Ovary (tissue), 9 donors: ENCODE results near the gene SMIM44. TPM values are rescaled to one million over a fixed set of nuclear protein-coding genes. Genes with fewer than 3 reads are reported as not detected.

ENCODE experiments used
- DNase-seq, 5 donors: peaks; one replicate each; pipeline ENCODE4 v3.0.0-alpha.2; 2019 to 2020
- H3K27ac ChIP-seq, 2 donors: fragments of 200-600 bp; one replicate each; pipeline versions ENCODE4 v1.5.1 to v1.8.0; 2019 to 2022
- H3K27me3 ChIP-seq: fragments of 200-600 bp; one replicate; pipeline ENCODE4 v1.8.0; 2022
- H3K36me3 ChIP-seq: fragments of 200-600 bp; sonication (generic); one replicate; pipeline ENCODE4 v1.5.1; 2019
- H3K4me1 ChIP-seq: one replicate; pipeline ENCODE4 v1.8.1; 2013; ENCODE audit warnings: mild to moderate bottlenecking, moderate library complexity; ENCODE audit not compliant: insufficient read depth
- H3K4me3 ChIP-seq: fragments of 200-600 bp; sonication (generic); one replicate; pipeline ENCODE4 v1.5.1; 2017
- H3K9me3 ChIP-seq, 2 donors: fragments of 200-600 bp in 1 of 2; sonication (generic) in 1 of 2; one replicate each; pipeline versions ENCODE4 v1.5.1 to v1.8.1; 2013 to 2019; ENCODE audit warnings: mild to moderate bottlenecking in 1 of 2, moderate library complexity in 1 of 2
- EP300 ChIP-seq: sonication (generic); formaldehyde crosslinking; IDR thresholded peaks from one replicate; pipeline ENCODE4 v1.6.1; 2017; ENCODE audit warnings: antibody characterized with exemption
- POLR2A ChIP-seq: fragments of 450-650 bp; IDR thresholded peaks from one replicate; pipeline ENCODE4 v1.6.1; 2017; ENCODE audit warnings: antibody characterized with exemption, mild to moderate bottlenecking, moderate library complexity
- WGBS, 3 donors: extraction: QIAGEN DNeasy Blood & Tissue Kit in 1 of 3; methylation state at CpG; one replicate each; pipeline versions ENCODE4 v1.1.5 to v1.1.7; 2013 to 2017; 5-methylcytosine and 5-hydroxymethylcytosine counted together
- intact Hi-C, 4 donors: fragments of 100-400 bp; cut with DNase I; formaldehyde crosslinking; loops; one replicate each; pipeline versions ENCODE4 v1.11.0 to v1.15.1; 2022 to 2023
- polyA plus RNA-seq, 2 donors: library from polyadenylated mRNA; stranded (reverse); fragments of 200-250 nt in 1 of 2; fragments of 350-450 nt in 1 of 2; fragmentation: Illumina TruSeq in 1 of 2; extraction: RNeasy Lipid Tissue Mini Kit (QIAGEN cat#74804) in 1 of 2; gene quantifications; one replicate each; pipeline ENCODE4 v1.2.3, GENCODE V29; 2013 to 2014
- total RNA-seq, 7 donors: library from RNA; depleted of rRNA in 2 of 7; stranded (reverse); fragments of >200 nt in 2 of 7; fragmentation: NEBNext Ultra II Directional in 3 of 7; extraction: Animal tissue kit (Norgen Biotek cat#: 25700) in 3 of 7; gene quantifications; one replicate each; pipeline versions ENCODE4 v1.1.0 to v1.2.4, GENCODE V29; 2016 to 2023
- TF ChIP-seq, protein P1 (sequence below), 3 donors: fragments of 450-650 bp in 2 of 3; fragments of 200-600 bp in 1 of 3; IDR thresholded peaks; one replicate each; pipeline versions ENCODE4 v1.5.1 to v1.8.0; 2016 to 2022; ENCODE audit warnings: antibody characterized with exemption in 3 of 3, mild to moderate bottlenecking in 1 of 3
- donor health status: DM: no; HTN: no; CAD: no; lungs with moderate emphysema.
- donor health status: DM: no; HTN: no; CAD: no.
- donor health status: Bipolar disorder and iron deficiency.
- donor health status: DM: yes; HTN: yes; CAD: no.
- donor health status: DM: no; HTN: no; CAD: no.
- donor health status: DM: yes; HTN: yes; CAD: no.

Gene SMIM44
- total and polyA plus RNA-seq, 9 donors = 0.92 TPM; not detected in 8

DNA sequence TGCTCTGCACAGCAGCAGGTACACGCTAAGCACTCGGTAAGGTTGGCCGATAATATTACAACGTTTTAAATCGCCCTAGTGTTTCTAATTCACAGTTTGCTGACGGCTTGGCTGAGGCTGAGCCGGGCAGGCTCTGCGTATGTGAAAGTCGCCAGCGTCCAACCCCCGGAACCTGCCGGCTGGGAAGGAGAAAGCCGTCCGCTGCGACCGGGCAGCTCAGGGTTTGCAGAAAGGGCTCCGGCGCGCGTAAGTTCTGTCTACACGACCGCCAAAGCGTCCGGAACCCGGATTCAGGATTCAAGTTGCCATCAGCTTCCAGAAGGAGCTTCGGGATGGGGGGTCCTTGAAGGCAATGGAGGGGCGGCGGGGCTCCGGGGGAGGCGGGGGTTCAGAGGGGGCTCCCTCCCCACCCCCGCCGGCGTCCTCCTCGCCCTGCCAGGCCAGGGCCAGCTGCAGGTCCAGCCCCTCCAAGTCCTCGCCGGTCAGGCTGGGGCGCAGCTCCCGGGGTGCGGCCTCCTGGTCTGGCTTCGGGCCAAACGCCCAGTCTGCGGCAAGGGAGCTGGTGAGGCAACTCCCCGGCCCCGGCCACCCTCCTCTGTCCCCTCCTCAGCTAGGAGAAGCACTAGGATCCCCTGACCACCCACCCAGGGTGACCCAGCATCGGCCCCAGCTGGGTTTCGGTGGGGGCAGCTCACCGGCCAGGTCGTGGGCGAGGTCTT, 575 bp downstream of the SMIM44 start:
- Histone ChIP-seq H3K4me1 (no peaks in the 10 kb centered on the region), H3K4me3 (no peak overlapping the region), H3K27me3 (no peaks in the 10 kb centered on the region), H3K36me3 (no peaks in the 10 kb centered on the region), H3K27ac (no peak overlapping the region), H3K9me3 (no peaks in the 10 kb centered on the region)
- 42 to 66% (median 52%) methylated on average over 45 to 49 of the region's 49 CpGs for WGBS, 3 donors
- intact Hi-C loops = loop anchor here in 1 of 4 donors (5.0 kb wide), 1 partner anchor 160 kb away; no protein-coding TSS in a partner anchor
- TF ChIP-seq POLR2A = no peak
- TF ChIP-seq, protein P1, sequence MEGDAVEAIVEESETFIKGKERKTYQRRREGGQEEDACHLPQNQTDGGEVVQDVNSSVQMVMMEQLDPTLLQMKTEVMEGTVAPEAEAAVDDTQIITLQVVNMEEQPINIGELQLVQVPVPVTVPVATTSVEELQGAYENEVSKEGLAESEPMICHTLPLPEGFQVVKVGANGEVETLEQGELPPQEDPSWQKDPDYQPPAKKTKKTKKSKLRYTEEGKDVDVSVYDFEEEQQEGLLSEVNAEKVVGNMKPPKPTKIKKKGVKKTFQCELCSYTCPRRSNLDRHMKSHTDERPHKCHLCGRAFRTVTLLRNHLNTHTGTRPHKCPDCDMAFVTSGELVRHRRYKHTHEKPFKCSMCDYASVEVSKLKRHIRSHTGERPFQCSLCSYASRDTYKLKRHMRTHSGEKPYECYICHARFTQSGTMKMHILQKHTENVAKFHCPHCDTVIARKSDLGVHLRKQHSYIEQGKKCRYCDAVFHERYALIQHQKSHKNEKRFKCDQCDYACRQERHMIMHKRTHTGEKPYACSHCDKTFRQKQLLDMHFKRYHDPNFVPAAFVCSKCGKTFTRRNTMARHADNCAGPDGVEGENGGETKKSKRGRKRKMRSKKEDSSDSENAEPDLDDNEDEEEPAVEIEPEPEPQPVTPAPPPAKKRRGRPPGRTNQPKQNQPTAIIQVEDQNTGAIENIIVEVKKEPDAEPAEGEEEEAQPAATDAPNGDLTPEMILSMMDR (IDR thresholded peaks at IDR 0.05) = no peak
- no peak for TF ChIP-seq EP300
- no peak for DNase-seq

DNA sequence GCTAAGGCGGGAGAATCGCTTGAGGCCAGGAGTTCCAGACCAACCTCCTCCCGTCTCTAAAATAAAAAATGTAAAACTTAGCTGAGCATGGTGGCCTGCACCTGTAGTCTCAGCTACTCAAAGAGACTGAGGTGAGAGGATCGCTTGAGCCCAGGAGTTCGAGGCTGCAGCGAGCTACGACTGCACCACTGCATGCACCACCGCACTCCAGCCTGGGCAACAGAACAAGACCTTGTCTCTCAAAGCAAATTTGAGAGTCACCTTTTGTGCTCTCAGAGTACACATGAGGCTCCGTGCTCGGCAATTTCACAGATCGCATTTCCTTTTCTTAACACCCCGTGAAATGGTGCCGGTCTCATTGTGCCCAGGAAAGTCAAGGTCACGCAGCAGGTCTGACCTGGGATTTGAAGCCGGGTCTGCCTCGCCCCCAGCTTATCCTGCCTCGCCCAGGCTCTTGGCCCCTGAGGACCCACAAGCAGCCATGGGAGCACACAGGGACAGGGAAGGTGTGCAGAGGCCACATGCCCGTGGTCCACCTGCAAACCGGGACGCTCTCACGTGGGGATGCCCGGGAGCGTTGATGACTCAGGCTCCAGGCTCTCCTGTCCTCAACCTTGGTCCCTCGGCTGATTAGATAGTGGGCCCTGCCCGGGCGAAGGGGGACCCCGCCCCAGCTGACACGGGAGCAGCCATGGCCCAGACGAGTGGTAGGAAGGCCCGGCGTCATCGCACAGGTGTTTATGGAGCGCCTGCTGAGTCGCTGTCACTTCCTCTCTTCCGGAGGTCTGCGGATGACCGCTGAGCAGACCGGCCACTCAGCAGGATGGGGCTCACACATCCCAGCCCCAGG, 1.8 kb downstream of the SMIM44 start:
- no peak for DNase-seq
- no peaks in the 10 kb centered on the region for H3K4me1 ChIP-seq
- no peaks in the 10 kb centered on the region for H3K27me3 ChIP-seq
- no peaks in the 10 kb centered on the region for H3K9me3 ChIP-seq
- TF ChIP-seq EP300 = no peak
- TF ChIP-seq, protein P1 (IDR thresholded peaks at IDR 0.05) = no peak
- no peak for TF ChIP-seq POLR2A
- intact Hi-C loops = loop anchor here in 1 of 4 donors (5.0 kb wide), 1 partner anchor 159 kb away; no protein-coding TSS in a partner anchor
- WGBS, 3 donors = 45 to 60% (median 47%) methylated on average over 30 to 38 of the region's 38 CpGs
- no peak overlapping the region for H3K27ac ChIP-seq
- no peaks in the 10 kb centered on the region for H3K36me3 ChIP-seq
- no peak overlapping the region for H3K4me3 ChIP-seq

DNA sequence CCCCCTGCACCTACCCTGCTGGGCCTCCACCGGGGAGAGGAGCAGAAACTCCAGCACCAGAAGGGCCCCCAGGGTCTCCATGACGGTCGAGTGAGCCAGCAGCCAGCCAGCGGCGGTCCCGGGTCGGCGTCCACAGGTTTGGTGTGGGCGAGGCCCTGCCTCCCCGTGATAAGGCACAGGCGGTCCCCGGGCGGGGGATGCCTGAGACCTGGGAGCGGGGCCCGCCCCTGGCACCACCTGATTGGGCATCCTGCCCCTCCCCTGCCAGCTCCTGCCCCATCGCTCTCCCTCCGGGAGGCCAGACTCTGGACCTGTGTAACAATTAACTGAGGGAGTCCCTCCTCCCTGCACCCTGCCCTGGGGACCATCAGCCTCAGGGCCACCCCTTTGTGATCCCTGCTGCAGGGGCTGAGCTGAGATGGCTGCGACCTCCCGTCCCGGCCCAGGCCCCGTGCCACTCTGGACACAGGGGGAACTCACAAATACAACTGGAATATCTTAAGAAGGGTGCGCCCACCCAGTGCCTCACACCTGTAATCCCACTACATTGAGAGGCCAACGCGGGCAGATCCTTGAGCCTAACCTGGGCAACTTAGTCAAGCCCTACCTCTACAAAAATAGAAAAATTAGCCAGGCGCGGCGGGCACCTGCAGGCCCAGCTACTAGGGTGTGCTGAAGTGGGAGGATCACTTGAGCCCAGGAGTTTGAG, 2.7 kb downstream of the SMIM44 start, which contains the start of gene SMIM24:
TSS of gene SMIM24 (minus strand) at position 143 of the 709 bp plus-strand sequence. CDS start at position 81, 62 bp downstream.
- Histone ChIP-seq H3K4me3 (no peak within 1 kb of the TSS), H3K9me3 (no peaks in the 10 kb centered on the region), H3K27me3 (no peaks in the 10 kb centered on the region), H3K27ac (no peak within 1 kb of the TSS), H3K4me1 (no peaks in the 10 kb centered on the region), H3K36me3 (no peaks in the 10 kb centered on the region)
- 27 to 35% (median 34%) methylated on average over 25 to 27 of the region's 27 CpGs for WGBS, 3 donors
- intact Hi-C loops = loop anchor here in 1 of 4 donors (5.0 kb wide), 1 partner anchor 158 kb away; no protein-coding TSS in a partner anchor
- no peak for DNase-seq
- TF ChIP-seq POLR2A = no peak
- TF ChIP-seq EP300 = no peak
- TF ChIP-seq, protein P1 (IDR thresholded peaks at IDR 0.05) = no peak

DNA sequence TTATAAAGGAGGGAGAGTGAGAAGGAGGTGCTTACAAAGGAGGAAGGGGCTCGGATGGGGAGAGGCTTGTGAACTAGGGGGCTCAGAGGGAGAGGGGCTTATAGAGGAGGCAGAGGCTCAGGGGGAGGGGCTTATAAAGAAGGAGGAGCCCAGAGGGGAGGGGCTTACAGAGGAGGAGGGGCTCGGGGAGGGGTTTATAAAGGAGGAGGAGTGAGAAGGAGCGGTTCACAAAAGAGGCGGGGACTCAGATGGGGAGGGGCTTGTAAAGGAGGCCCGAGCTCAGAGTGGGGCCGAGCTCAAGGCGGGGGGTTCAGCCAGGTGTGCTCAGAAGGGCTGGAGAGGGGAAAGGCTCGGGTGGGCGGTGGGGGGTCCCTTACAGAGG, 3.4 kb downstream of the SMIM44 start:
- intact Hi-C loops = loop anchor here in 2 of 4 donors (5.0 kb wide), 2 partner anchors 158 to 168 kb away; no protein-coding TSS in a partner anchor
- no peak overlapping the region for H3K4me3 ChIP-seq
- no peak for DNase-seq
- no peak for TF ChIP-seq EP300
- TF ChIP-seq, protein P1 (IDR thresholded peaks at IDR 0.05) = no peak
- no peak for TF ChIP-seq POLR2A
- no peak overlapping the region for H3K27ac ChIP-seq
- H3K27me3 ChIP-seq = no peaks in the 10 kb centered on the region
- H3K4me1 ChIP-seq = no peaks in the 10 kb centered on the region
- no peaks in the 10 kb centered on the region for H3K9me3 ChIP-seq
- no peaks in the 10 kb centered on the region for H3K36me3 ChIP-seq
- 10 to 37% (median 23%) methylated on average over 9 of the region's 9 CpGs for WGBS, 3 donors
